ENCODE data around the gene NSFL1C.
"Not testable (repeated sequence)": the region's sequence is repeated elsewhere in the genome, so short reads cannot be mapped to it uniquely, and the experiment has no call there.

NSFL1C gene

GRCh38 chr20:1420066-1420465, 46.6 kb downstream of the NSFL1C start:
- DNase-seq, result no peak

- no peak for DNase-seq
Measured at GRCh38 chr20:1418350-1418749, 48.3 kb downstream of the NSFL1C start.

- DNase-seq, result no peak
Measured at GRCh38 chr20:1417790-1418189, 48.9 kb downstream of the NSFL1C start.

- DNase-seq, result no peak
Measured at GRCh38 chr20:1417273-1417672, 49.4 kb downstream of the NSFL1C start.

GRCh38 chr20:1415667-1416468, 50.8 kb downstream of the NSFL1C start:
- DNase-seq, result no peak

GRCh38 chr20:1414982-1415381, 51.7 kb downstream of the NSFL1C start:
- no peak for DNase-seq

GRCh38 chr20:1405801-1406200, 60.8 kb downstream of the NSFL1C start:
- DNase-seq, result no peak

- no peak for DNase-seq
Measured at GRCh38 chr20:1403624-1404023, 63.0 kb downstream of the NSFL1C start.

GRCh38 chr20:1402149-1402548, 64.5 kb downstream of the NSFL1C start:
- DNase-seq, result no peak

GRCh38 chr20:1401451-1401907, 65.2 kb downstream of the NSFL1C start:
- no peak for DNase-seq

GRCh38 chr20:1399678-1400366, 66.8 kb downstream of the NSFL1C start:
- not testable (repeated sequence) for DNase-seq

GRCh38 chr20:1398185-1398584, 68.5 kb downstream of the NSFL1C start:
- not testable (repeated sequence) for DNase-seq

- no peak for DNase-seq
Measured at GRCh38 chr20:1397710-1398109, 68.9 kb downstream of the NSFL1C start.

GRCh38 chr20:1396702-1397101, 69.9 kb downstream of the NSFL1C start:
- DNase-seq, result no peak

GRCh38 chr20:1396264-1396663, 70.4 kb downstream of the NSFL1C start:
- no peak for DNase-seq

- no peak for DNase-seq
Measured at GRCh38 chr20:1394686-1395085, 72.0 kb downstream of the NSFL1C start.

GRCh38 chr20:1393507-1393882, 73.2 kb downstream of the NSFL1C start:
- DNase-seq, result no peak

GRCh38 chr20:1392693-1393506, 73.7 kb downstream of the NSFL1C start, which contains the start of gene FKBP1A:
Gene FKBP1A, minus strand, starts transcription at chr20:1393054. Its CDS starts 56 bp downstream, at chr20:1392998.
- DNase-seq, result peak; percentile 70

- no peak for DNase-seq
Measured at GRCh38 chr20:1392443-1392692, 74.3 kb downstream of the NSFL1C start.

Data from NCI-H1048 (cell line).